Activated T-cell treated with anti-CD3 and anti-CD28 coated beads for 1 hour (primary cell): ENCODE data around the gene TXNDC12.
"Not testable (repeated sequence)": the region's sequence is repeated elsewhere in the genome, so short reads cannot be mapped to it uniquely, and the experiment has no call there.

Experiments
- DNase-seq: peaks from one replicate; pipeline ENCODE4 v3.0.0-alpha.2; 2020; ENCODE audit warnings: low read depth

Gene TXNDC12

DNA sequence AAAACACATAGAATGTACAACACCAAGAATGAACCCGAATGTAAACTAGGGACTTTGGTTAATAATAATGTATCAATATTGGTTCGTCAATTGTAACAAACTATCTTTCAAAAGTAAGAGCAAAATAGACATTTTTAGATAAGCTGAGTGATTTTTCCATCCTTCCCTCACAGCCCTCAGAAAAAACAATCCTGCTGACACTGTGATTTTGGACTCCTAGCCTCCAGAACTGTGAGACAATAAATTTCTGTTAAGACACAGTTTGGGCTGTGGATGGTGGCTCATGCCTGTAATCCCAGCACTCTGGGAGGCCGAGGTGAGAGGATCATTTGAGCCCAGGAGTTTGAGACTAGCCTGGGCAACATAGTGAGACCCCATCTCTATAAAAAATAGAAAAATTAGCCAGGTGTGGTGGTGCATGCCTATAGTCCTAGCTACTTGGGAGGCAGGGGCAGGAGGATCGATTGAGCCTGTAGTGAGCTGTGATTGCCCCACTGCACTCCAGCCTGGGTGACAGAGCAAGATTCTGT, 9.3 kb downstream of the TXNDC12 start:
- not testable (repeated sequence) for DNase-seq

- DNase-seq, result no peak
Observed at GRCh38 chr1:52045236-52045635, 9.8 kb downstream of the TXNDC12 start.

DNA sequence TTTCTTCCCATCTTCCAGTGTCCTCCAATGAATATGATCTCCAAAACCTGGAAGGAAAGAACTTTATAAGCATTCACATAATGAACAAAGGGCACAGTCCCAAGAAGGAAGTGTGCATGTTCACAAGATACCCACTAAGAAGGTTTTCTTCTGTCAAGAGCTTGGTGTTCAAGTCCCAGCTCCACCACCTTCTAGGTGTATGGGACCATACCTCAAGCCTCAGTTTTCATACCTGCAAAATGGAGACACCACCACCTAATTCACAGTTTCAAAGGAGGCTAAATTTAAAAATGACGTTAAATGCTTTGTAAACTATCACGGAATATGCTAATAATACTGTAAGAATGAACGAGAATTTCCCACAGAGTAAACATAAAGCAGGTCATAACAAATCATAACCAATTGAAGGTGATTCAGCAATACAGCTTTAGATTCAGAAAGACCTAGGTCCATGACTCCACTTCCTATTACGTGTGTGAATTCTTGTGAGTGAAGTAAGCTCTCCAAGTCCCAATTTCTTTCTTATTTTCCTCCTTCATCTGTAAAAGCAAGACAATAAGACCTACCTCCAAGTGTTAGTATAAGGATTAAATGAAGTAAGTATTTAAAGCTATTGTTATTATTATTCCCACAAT, 13.3 kb downstream of the TXNDC12 start:
- no peak for DNase-seq

DNA sequence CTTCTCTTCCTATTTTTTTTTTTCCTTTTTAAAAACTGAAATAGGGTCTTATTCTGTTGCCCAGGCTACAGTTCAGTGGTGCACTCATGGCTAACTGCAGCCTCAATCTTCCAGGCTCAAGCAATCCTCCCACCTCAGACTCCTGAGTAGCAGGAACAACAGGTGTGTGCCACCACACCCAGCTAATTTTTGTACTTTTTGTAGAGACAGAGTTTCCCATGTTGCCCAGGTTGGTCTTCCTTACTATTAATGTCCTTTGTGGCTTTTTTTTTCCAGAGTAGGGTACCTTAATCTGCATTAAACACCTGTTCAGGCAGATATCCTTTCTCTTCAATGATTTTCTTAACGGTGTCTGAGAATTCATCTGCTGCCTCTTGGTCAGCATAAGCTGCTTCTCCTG, 17.1 kb downstream of the TXNDC12 start:
- DNase-seq, result no peak

GRCh38 chr1:52037402-52037814, 17.6 kb downstream of the TXNDC12 start:
- DNase-seq, result no peak

- DNase-seq, result no peak
Observed at GRCh38 chr1:52034050-52034384, 21.0 kb downstream of the TXNDC12 start.

DNA sequence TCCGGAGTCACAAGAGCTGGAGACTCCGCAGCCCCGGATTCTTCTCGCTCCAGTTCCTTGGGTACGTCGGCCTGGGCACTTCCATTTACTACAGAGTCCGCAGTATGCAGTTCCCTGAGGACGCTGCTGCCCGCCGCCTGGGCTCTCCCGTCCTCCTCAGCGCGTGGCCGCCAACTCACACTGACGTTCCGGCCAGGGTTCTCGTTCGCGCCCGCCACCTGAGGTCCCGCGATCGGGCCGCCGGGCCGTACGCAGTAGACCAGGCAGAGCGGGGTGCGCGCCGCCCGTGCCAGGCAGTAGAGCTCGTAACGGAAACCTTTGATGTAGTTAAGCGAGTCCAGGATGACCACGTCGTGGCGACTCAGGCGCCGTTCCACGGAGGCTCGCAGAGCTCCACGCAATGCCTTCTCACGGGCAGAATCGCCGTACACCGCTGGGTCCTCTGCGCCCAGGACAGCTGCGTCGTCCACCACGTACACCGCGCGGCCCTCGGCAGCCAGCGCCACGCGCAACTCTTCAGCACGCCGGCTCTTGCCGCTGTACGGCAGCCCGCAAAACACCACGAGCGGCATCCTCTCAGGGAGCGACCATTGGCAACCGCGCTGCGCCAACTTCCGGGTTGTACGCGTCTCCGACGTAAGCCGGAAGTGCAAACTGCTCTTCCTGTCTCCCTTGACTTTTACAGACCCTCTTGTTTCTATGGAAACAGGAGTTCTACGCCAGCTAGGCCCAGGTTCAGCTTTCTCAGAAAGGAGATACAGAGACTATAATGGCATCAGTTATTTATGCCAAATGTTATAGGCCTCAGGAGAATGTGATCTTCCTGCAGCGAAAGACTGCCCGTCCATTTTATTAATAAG, 21.6 kb downstream of the TXNDC12 start, which contains the start of gene KTI12:
TSS of gene KTI12 (minus strand) at position 621 of the 860 bp plus-strand sequence. CDS start at position 572, 49 bp downstream.
- peak; percentile 77 for DNase-seq

GRCh38 chr1:52032785-52033131, 22.2 kb downstream of the TXNDC12 start:
- DNase-seq, result no peak

- DNase-seq, result no peak
Observed at GRCh38 chr1:52032124-52032784, 22.7 kb downstream of the TXNDC12 start.

DNA sequence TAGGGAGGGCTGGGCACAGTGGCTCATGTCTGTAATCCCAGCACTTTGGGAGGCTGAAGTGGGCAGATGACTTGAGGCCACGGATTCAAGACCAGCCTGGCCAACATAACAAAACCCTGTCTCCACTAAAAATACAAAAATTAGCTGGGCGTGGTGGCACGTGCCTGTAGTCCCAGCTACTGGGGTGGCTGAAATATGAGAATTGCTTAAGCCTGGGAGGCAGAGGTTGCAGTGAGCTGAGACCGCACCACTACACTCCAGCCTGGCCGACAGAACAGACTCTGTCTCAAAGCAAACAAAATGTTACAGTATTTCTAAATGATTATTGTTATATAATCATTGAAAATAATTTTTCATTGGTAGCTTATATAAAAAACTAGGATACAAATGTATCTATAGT, 26.2 kb downstream of the TXNDC12 start:
- DNase-seq, result not testable (repeated sequence)

DNA sequence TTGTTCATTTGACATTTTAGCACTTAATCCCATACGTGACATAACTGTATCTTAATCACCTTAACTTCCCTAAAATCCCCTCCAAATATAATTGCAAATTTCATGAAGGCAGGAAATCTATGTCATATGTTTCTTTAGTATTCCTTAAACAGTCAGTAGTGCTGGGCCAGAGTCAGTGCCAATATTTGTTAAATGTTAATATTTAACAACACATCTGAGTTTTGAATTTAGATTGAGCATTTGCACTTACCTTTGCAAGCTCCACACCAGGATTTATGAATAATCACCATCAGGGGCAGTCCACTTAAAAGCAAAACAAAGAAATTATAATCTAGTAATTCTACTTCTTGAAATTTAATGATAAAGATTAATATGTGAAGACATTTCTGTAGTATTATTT, 26.7 kb downstream of the TXNDC12 start:
- no peak for DNase-seq

- no peak for DNase-seq
Observed at GRCh38 chr1:52026278-52026677, 28.7 kb downstream of the TXNDC12 start.

DNA sequence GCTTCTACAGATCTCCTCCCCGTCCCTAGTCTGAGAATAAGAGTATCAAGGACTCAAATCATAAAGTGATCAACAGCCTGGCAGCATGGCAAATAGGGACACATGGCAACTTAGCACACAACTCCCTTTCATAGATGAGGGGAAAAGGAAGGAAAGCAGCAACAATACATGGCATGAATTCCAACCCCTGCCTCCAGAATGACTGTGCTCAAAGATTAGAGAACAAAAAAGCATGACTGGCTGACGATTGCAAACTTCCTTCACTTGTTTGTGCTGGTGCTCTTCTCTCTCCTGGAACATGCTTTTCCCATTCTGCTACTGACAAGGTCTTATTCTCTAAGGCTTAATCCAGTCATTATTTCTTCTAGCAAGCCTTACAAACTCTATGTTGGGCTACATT, 32.9 kb downstream of the TXNDC12 start:
- DNase-seq, result no peak

- no peak for DNase-seq
Observed at GRCh38 chr1:52008071-52008809, 46.8 kb downstream of the TXNDC12 start.

DNA sequence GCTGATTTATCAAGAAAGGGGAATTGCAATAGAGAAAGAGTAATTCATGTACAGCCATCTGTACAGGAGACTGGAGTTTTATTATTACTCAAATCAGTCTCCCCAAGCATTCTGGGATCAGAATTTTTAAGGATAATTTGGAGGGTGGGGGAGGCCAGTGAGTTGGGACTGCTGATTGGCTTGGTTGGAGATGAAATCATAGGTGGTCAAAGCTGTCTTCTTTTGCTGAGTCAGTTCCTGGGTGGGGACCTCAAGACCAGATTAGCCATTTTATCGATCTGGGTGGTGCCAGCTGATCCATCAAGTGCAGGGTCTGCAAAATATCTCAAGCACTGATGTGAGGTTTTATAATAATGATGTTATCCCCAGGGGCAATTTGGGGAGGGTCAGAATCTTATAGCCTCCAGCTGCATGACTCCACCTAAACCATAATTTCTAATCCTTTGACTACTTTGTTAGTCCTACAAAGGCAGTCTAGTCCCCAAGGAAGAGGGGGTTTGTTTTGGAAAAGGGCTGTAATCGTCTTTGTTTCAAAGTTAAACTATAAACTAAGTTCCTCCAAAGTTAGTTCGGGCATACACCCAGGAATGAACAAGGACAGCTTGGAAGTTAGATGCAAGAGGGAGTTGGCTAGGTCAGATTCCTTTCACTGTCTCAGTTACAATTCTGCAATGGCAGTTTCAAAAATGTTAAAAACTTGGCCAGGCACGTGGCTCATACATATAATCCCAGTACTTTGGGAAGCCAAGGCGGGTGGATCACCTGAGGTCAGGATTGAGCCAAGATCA, 47.6 kb downstream of the TXNDC12 start:
- DNase-seq, result no peak

GRCh38 chr1:52006081-52006553, 48.9 kb downstream of the TXNDC12 start:
- not testable (repeated sequence) for DNase-seq

- DNase-seq, result not testable (repeated sequence)
Observed at GRCh38 chr1:52005548-52005947, 49.4 kb downstream of the TXNDC12 start.

- no peak for DNase-seq
Observed at GRCh38 chr1:52003877-52004276, 51.1 kb downstream of the TXNDC12 start.

DNA sequence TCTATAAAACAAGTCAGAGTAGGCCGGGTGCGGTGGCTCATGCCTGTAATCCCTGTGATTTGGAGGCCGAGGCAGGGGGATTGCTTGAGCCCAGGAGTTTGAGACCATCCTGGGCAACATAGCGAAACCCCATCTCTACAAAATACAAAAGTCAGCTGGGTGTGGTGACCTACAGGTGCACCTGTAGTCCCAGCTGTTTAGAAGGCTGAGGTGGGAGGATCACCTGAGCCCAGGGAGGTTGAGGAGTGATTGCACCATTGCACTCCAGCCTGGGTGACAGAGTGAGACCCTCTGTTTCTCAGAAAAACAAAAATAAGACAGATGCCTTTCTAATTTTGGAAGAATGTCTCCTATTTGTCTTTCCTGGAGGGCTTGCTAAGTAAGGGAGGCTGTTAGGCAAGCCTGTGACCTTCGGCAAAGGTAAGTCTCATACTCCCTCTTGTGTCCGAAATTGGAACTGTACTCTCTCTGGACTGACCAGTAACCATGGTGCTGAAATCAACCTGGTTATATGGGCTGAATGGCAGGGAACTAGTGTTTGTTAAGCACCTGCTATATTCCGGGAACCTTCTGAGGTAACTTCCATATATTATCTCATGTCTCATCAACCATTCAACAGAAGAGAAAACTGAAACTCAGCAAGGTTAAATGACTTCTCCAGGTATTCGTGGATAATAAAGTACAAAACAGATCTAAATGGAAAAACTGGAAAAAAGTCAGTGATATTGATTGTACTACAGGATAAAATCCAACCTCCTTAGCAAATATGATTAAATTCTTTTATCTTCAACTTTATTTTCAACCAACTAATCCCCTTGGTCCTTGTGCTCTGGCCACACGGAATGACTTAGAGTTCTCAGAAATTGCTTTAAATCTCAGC, 52.7 kb downstream of the TXNDC12 start:
- no peak for DNase-seq

- no peak for DNase-seq
Observed at GRCh38 chr1:51998701-51999100, 56.3 kb downstream of the TXNDC12 start.
